Neural crest cell (in vitro differentiated cells): Measurements from ENCODE around the gene LSM14B. TPM values are rescaled to one million over a fixed set of nuclear protein-coding genes. Genes with fewer than 3 reads are reported as not detected.
A peak's percentile ranks its signal among the peaks of the same experiment; 100 is the strongest.

ENCODE experiments used
- DNase-seq: peaks from one replicate; pipeline ENCODE4 v3.0.0; 2021; ENCODE audit warnings: low read depth, mixed read lengths, low spot score
- H3K27ac Mint-ChIP-seq: one replicate; pipeline ENCODE4 v1.8.0; 2021; ENCODE audit warnings: mild to moderate bottlenecking, mixed read lengths; ENCODE audit not compliant: unreplicated experiment
- H3K27me3 Mint-ChIP-seq: 2 replicates; pipeline ENCODE4 v1.8.0; 2021; ENCODE audit warnings: low read depth, mild to moderate bottlenecking, mixed read lengths
- H3K36me3 Mint-ChIP-seq: 2 replicates; pipeline ENCODE4 v1.8.0; 2021; ENCODE audit warnings: low read depth, mild to moderate bottlenecking, mixed read lengths
- H3K4me1 Mint-ChIP-seq: 2 replicates; pipeline ENCODE4 v1.8.0; 2021; ENCODE audit warnings: mixed read lengths
- H3K4me3 Mint-ChIP-seq: one replicate; pipeline ENCODE4 v1.8.0; 2021; ENCODE audit warnings: mild to moderate bottlenecking, mixed read lengths
- H3K9me3 Mint-ChIP-seq: 2 replicates; pipeline ENCODE4 v1.8.0; 2021; ENCODE audit warnings: mixed read lengths
- total RNA-seq: library from RNA; stranded (reverse); gene quantifications from 2 replicates; pipeline ENCODE4 v1.2.1, GENCODE V29; 2021
- TF ChIP-seq, protein P1 (sequence below): fragments of 200-600 bp; sonication (generic); conservative IDR thresholded peaks from 2 replicates; pipeline ENCODE4 v1.5.0; 2021; ENCODE audit warnings: antibody characterized with exemption, mild to moderate bottlenecking

LSM14B gene
- total RNA-seq, 1 donor from 2014 or later = 97.1 TPM

DNA sequence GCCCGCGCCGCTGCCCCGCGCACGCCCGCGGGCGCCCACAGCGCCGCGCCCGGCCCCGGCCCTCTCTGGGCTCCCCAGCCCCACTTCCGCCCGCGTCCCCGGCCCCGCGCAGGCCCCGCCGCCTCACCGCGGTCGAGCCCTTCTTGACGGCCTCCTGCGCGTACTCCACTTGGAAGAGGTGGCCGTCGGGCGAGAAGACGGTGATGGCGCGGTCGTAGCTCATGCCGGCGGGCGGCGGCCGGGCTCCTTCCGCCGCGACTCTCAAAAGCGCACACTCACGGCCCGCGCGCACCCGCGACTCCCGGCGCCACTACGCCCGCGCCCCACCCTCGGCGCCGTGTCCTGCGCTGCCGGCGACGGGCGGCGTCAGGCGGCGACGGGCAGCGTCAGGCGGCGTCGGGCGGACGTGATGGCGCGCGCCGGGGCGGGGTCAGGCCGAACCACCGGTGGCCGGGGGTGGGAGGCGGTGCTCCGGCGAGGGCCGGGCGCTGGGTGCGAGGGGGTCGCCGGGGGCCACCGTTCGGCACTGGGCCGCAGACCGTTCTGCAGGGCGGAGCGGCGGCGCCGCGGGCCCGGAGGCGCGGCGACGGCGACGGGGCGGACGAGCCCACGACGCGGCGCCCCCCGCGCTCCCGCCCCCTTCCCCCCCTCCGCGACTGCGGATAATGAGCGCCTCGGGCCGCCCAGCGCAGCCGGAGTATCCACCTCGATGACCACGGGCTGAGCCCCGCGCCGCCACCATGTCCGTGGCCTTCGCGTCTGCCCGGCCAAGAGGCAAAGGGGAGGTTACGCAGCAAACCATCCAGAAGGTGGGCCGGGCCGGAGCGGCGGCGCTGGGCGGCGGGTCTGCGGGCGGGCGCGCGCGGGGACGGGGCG is 21.0 kb downstream of the LSM14B start, which contains the start of the genes PSMA7 and SS18L1:
Gene PSMA7 (minus strand): TSS at position 314 of the 876 bp plus-strand sequence. CDS start 91 bp downstream, at position 223.
Gene SS18L1 (plus strand): TSS at position 689 of the 876 bp plus-strand sequence. CDS start 52 bp downstream, at position 741.
- peak within 1 kb of the TSS; percentile 98 for H3K4me3 Mint-ChIP-seq
- peaks cover 37% of the 10 kb centered on the region for H3K4me1 Mint-ChIP-seq
- H3K27ac Mint-ChIP-seq = peak within 1 kb of the TSS; percentile 94
- H3K36me3 Mint-ChIP-seq = peaks cover 11% of the 10 kb centered on the region
- TF ChIP-seq, protein P1, sequence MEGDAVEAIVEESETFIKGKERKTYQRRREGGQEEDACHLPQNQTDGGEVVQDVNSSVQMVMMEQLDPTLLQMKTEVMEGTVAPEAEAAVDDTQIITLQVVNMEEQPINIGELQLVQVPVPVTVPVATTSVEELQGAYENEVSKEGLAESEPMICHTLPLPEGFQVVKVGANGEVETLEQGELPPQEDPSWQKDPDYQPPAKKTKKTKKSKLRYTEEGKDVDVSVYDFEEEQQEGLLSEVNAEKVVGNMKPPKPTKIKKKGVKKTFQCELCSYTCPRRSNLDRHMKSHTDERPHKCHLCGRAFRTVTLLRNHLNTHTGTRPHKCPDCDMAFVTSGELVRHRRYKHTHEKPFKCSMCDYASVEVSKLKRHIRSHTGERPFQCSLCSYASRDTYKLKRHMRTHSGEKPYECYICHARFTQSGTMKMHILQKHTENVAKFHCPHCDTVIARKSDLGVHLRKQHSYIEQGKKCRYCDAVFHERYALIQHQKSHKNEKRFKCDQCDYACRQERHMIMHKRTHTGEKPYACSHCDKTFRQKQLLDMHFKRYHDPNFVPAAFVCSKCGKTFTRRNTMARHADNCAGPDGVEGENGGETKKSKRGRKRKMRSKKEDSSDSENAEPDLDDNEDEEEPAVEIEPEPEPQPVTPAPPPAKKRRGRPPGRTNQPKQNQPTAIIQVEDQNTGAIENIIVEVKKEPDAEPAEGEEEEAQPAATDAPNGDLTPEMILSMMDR = no peak
- no peaks in the 10 kb centered on the region for H3K9me3 Mint-ChIP-seq
- peak; percentile 66 for DNase-seq
- peaks cover 5% of the 10 kb centered on the region for H3K27me3 Mint-ChIP-seq

DNA sequence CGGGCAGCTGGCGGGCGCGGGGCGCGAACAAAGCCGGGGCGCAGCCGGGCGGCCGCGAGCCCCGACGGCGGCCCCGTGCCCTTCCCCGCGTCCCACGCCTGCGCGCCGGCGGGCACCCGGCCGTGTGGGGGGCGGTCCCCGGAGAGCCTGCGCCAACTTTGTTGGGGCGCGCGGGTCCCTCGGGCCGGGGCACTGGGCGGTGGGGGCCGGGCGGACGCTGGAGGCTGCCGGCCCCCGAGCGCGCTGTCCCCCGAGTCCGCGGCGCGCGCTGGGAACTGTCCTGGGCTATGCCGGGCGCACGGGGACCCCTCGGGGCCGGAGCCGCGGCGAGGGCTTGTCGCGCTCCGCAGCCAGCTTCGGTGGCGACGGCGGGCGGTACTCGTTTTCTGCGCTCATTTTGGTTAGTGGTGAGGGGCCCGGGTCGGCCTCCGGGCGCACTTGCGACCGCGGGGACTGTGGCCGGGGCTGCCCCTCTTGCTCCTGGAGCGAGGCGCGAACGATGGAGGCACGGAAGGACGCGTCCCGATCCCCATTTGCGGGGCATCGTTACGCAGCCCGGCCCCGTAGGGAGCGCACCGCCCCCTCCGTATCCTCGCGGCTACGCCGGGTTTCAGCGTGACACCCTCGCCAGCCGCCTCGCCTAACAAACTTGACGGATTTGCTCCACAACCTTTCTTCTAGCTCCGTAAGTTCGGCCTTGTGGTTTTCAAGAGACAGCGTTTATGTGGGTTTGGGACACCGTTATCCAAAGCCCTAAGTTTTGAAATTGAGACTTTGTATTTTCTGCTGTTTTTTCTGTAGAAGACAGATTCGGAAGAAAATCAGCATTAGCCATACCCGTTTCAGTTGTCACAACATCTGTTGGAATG is 21.9 kb downstream of the LSM14B start:
- Mint-ChIP-seq H3K36me3 (peaks cover 11% of the 10 kb centered on the region), H3K4me1 (peaks cover 38% of the 10 kb centered on the region), H3K9me3 (no peaks in the 10 kb centered on the region), H3K4me3 (peak overlapping the region; percentile 85), H3K27ac (no peak overlapping the region), H3K27me3 (peaks cover 5% of the 10 kb centered on the region)
- TF ChIP-seq, protein P1 = no peak
- peak; percentile 39 for DNase-seq

DNA sequence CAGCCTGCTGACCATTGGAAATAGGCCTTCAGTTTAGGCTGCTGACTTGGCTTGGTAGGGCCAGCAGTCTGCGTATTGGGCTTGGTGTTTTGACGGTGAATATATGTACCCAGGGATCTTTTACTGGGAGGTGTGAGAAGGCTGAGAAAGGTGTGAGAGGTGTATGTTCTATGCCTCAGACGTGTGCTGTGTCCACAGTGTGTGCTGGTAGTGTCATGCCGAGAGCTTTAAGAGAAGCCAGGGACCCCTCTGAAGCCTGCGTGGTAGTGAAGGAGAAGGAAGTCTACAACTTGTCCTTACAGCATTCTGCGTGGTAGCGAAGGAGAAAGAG is 23.4 kb downstream of the LSM14B start:
- Mint-ChIP-seq H3K9me3 (no peaks in the 10 kb centered on the region), H3K4me3 (peak overlapping the region; percentile 85), H3K36me3 (peaks cover 10% of the 10 kb centered on the region), H3K27me3 (peaks cover 5% of the 10 kb centered on the region), H3K27ac (no peak overlapping the region), H3K4me1 (peaks cover 46% of the 10 kb centered on the region)
- DNase-seq = no peak
- TF ChIP-seq, protein P1 = no peak

DNA sequence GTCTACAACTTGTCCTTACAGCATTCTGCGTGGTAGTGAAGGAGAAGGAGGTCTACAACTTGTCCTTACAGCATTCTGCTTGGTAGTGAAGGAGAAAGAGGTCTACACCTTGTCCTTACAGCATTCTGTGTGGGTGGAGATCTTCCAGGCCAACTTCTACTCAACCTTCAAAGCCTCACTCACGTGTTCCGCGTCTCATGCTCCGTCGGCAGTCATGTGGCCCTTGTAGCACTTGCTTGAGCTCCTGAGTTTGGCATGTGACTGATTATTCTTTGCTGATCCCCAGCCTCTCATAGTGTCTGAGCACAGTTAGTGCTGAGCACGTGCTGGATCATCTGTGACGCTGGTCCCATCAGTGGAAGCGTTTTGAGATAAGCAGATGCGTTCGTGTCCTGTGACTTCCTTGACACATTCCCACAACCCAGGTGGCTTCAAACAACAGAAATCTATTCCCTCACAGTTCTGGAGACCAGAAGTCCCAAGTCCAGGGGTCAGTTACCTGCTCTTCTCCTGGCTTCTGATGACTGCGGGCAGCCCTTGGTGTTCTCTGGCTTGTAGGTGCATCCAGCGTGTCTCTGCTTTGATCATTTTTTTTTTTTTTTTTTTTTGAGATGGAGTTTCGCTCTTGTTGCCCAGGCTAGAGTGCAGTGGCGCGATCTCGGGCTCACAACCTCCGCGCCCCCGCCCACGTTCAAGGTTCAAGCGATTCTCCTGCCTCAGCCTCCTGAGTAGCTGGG is 23.9 kb downstream of the LSM14B start:
- TF ChIP-seq, protein P1 = no peak
- Mint-ChIP-seq H3K4me3 (peak overlapping the region; percentile 85), H3K36me3 (peaks cover 8% of the 10 kb centered on the region), H3K27ac (no peak overlapping the region), H3K9me3 (no peaks in the 10 kb centered on the region), H3K4me1 (peaks cover 41% of the 10 kb centered on the region), H3K27me3 (peaks cover 5% of the 10 kb centered on the region)
- no peak for DNase-seq

DNA sequence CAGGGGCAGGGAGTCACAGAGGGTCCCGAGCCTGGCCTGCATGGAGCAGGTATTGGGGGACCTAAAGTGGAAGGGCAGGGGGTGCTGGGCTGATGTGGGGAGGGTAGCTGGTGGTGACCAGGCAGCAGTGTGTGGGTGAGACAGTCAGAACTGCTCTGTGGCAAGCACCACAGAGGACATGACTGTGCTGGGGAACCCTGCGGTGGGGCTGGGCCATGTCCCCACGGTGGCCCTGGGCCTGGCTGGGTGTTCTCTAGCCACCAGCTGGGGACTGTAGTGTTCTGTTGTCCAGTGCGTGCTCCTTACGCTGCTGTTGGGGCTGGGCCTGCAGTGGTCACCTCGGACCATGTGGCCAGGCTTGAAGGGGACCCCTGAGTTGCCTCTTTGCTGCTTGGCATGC is 24.9 kb downstream of the LSM14B start:
- H3K4me3 Mint-ChIP-seq = peak overlapping the region; percentile 78
- H3K36me3 Mint-ChIP-seq = peaks cover 3% of the 10 kb centered on the region
- TF ChIP-seq, protein P1 = no peak
- no peak overlapping the region for H3K27ac Mint-ChIP-seq
- H3K9me3 Mint-ChIP-seq = no peaks in the 10 kb centered on the region
- no peak for DNase-seq
- peaks cover under 1% of the 10 kb centered on the region for H3K27me3 Mint-ChIP-seq
- peaks cover 32% of the 10 kb centered on the region for H3K4me1 Mint-ChIP-seq
